Stimulated activated CD4-positive, alpha-beta T cell treated with anti-CD3 and anti-CD28 coated beads, Interleukin-12 subunit alpha, Interleukin-12 subunit beta, amount 100 ng/mL, for 48 hours (primary cell): ENCODE measurements around the gene MBOAT1.
"Not testable (repeated sequence)": the region's sequence is repeated elsewhere in the genome, so short reads cannot be mapped to it uniquely, and the experiment has no call there.

Source experiments
- DNase-seq, 3 donors: peaks; one replicate each; pipeline ENCODE4 v3.0.0-alpha.2; 2020; ENCODE audit warnings: low read depth in 2 of 3, low spot score in 1 of 3

The MBOAT1 gene

GRCh38 chr6:20212392-20213111, at the start of gene MBOAT1:
Gene MBOAT1, minus strand, starts transcription at chr6:20212469. Its CDS starts 235 bp downstream, at chr6:20212234.
- peak; percentile 47 to 65 (median 50) for DNase-seq

- no peak for DNase-seq
These were observed 49.4 kb upstream of the MBOAT1 start for GRCh38 chr6:20261685-20262084.

GRCh38 chr6:20260360-20260759, 48.1 kb upstream of the MBOAT1 start:
- DNase-seq = no peak

- no peak for DNase-seq
These were observed 47.2 kb upstream of the MBOAT1 start for GRCh38 chr6:20259316-20260049.

- no peak for DNase-seq
These were observed 43.2 kb upstream of the MBOAT1 start for GRCh38 chr6:20255428-20255827.

- DNase-seq = no peak
These were observed 42.0 kb upstream of the MBOAT1 start for GRCh38 chr6:20254295-20254694.

- DNase-seq = no peak
These were observed 40.8 kb upstream of the MBOAT1 start for GRCh38 chr6:20253021-20253420.

- no peak for DNase-seq
These were observed 40.0 kb upstream of the MBOAT1 start for GRCh38 chr6:20252311-20252710.

- DNase-seq = no peak
These were observed 39.3 kb upstream of the MBOAT1 start for GRCh38 chr6:20251525-20251924.

GRCh38 chr6:20246125-20246524, 33.9 kb upstream of the MBOAT1 start:
- no peak for DNase-seq

- not testable (repeated sequence) for DNase-seq
These were observed 32.8 kb upstream of the MBOAT1 start for GRCh38 chr6:20244807-20245681.

- no peak for DNase-seq
These were observed 31.0 kb upstream of the MBOAT1 start for GRCh38 chr6:20243288-20243687.

GRCh38 chr6:20242397-20242796, 30.1 kb upstream of the MBOAT1 start:
- DNase-seq = no peak

GRCh38 chr6:20241102-20241501, 28.8 kb upstream of the MBOAT1 start:
- no peak for DNase-seq

- no peak for DNase-seq
These were observed 26.7 kb upstream of the MBOAT1 start for GRCh38 chr6:20238688-20239587.

- DNase-seq = no peak
These were observed 25.6 kb upstream of the MBOAT1 start for GRCh38 chr6:20237677-20238460.

GRCh38 chr6:20236909-20237600, 24.8 kb upstream of the MBOAT1 start:
- no peak for DNase-seq

GRCh38 chr6:20236344-20236743, 24.1 kb upstream of the MBOAT1 start:
- no peak for DNase-seq

- DNase-seq = no peak
These were observed 22.8 kb upstream of the MBOAT1 start for GRCh38 chr6:20235041-20235440.
